SK-N-SH (cell line): ENCODE measurements around the gene EFNA3. TPM values are rescaled to one million over a fixed set of nuclear protein-coding genes. Genes with fewer than 3 reads are reported as not detected.

Experiments used
- CTCF ChIA-PET: fragments of 300-600, 350-600 bp; formaldehyde crosslinking; extraction: SDS; loops from one replicate; lab custom pipeline; 2021; lab: Yijun Ruan, JAX
- POLR2A ChIA-PET: fragments of 350-600 bp; sonication (Branson Sonifier 250); formaldehyde crosslinking; extraction: SDS; loops from one replicate; lab custom pipeline; 2020; ENCODE audit warnings: antibody characterized with exemption, inconsistent platforms; lab: Yijun Ruan, JAX
- DNase-seq: peaks from one replicate; pipeline ENCODE4 v3.0.0; 2012
- H2AFZ ChIP-seq: fragments of 200-600 bp; sonication (generic); 2 replicates; pipeline ENCODE4 v1.8.1; 2016; ENCODE audit warnings: antibody characterized with exemption, mild to moderate bottlenecking, low read depth
- H3F3A ChIP-seq: fragments of 200-600 bp; sonication (generic); replicated peaks from 2 replicates; pipeline ENCODE3; 2016; ENCODE audit warnings: antibody characterized with exemption, mild to moderate bottlenecking; ENCODE audit not compliant: insufficient read depth
- H3K27ac ChIP-seq, 2 experiments: fragments of 200-500 bp in 1 of 2; fragments of 200-600 bp in 1 of 2; sonication (Bioruptor generic) in 1 of 2; sonication (generic), shearing (Covaris generic) in 1 of 2; 2 replicates each; pipeline versions ENCODE4 v1.5.1 to v1.6.1; 2014 to 2016; ENCODE audit warnings: low read depth in 2 of 2, inconsistent platforms in 1 of 2, low read length in 1 of 2, mild to moderate bottlenecking in 1 of 2, mixed read lengths in 1 of 2
- H3K27me3 ChIP-seq: fragments of 200-600 bp; sonication (generic), shearing (Covaris generic); 2 replicates; pipeline ENCODE4 v1.6.1; 2016; ENCODE audit warnings: mixed run types; ENCODE audit not compliant: insufficient read depth
- H3K36me3 ChIP-seq, 2 experiments: fragments of 200-500 bp in 1 of 2; fragments of 200-600 bp in 1 of 2; sonication (Bioruptor generic) in 1 of 2; sonication (generic) in 1 of 2; replicated peaks in 1 of 2; 2 replicates each; pipeline versions ENCODE3 to v1.5.1; 2014 to 2016; ENCODE audit warnings: low read length in 1 of 2, mild to moderate bottlenecking in 1 of 2; ENCODE audit not compliant: insufficient read depth in 2 of 2, control insufficient read depth in 1 of 2
- H3K4me1 ChIP-seq, 2 experiments: fragments of 200-500 bp in 1 of 2; fragments of 200-600 bp in 1 of 2; sonication (Bioruptor generic) in 1 of 2; sonication (generic), shearing (Covaris generic) in 1 of 2; 2 replicates each; pipeline versions ENCODE4 v1.5.1 to v1.6.1; 2014 to 2016; ENCODE audit warnings: low read depth in 1 of 2, low read length in 1 of 2, mixed run types in 1 of 2; ENCODE audit not compliant: insufficient read depth in 2 of 2, control insufficient read depth in 1 of 2
- H3K4me2 ChIP-seq: fragments of 200-600 bp; sonication (generic), shearing (Covaris generic); 2 replicates; pipeline ENCODE4 v1.6.1; 2017; ENCODE audit warnings: mixed run types
- H3K4me3 ChIP-seq, 2 experiments: fragments of 200-500 bp in 1 of 2; fragments of 200-600 bp in 1 of 2; sonication (Bioruptor generic) in 1 of 2; sonication (generic), shearing (Covaris generic) in 1 of 2; 2 replicates each; pipeline versions ENCODE4 v1.5.1 to v1.8.1; 2014 to 2016; ENCODE audit warnings: low read depth in 2 of 2, inconsistent platforms in 1 of 2, low read length in 1 of 2, mild to moderate bottlenecking in 1 of 2, mixed read lengths in 1 of 2, moderate library complexity in 1 of 2
- H3K79me2 ChIP-seq: fragments of 200-600 bp; sonication (generic); 2 replicates; pipeline ENCODE4 v1.8.1; 2017; ENCODE audit warnings: mild to moderate bottlenecking; ENCODE audit not compliant: insufficient read depth
- H3K9ac ChIP-seq: fragments of 200-600 bp; sonication (generic); 2 replicates; pipeline ENCODE4 v1.6.1; 2017; ENCODE audit warnings: mixed run types
- H3K9me2 ChIP-seq: fragments of 200-600 bp; sonication (generic); 2 replicates; pipeline ENCODE4 v1.6.1; 2017; ENCODE audit warnings: mixed run types
- H3K9me3 ChIP-seq: fragments of 200-600 bp; sonication (generic); 2 replicates; pipeline ENCODE4 v1.6.1; 2017; ENCODE audit warnings: mixed run types, mild to moderate bottlenecking, moderate library complexity
- H4K20me1 ChIP-seq: fragments of 200-600 bp; sonication (generic); 2 replicates; pipeline ENCODE4 v1.6.1; 2017; ENCODE audit warnings: mild to moderate bottlenecking, mixed run types; ENCODE audit not compliant: insufficient read depth
- CHD2 ChIP-seq: fragments of 150-350 bp; IDR thresholded peaks from 2 replicates; pipeline ENCODE4 v1.6.1; 2018; ENCODE audit warnings: low read length; ENCODE audit not compliant: partially characterized antibody
- ELF1 ChIP-seq: IDR thresholded peaks from 2 replicates; pipeline ENCODE4 v1.4.0; 2012
- EP300 ChIP-seq, 2 experiments: IDR thresholded peaks; 2 replicates each; pipeline versions ENCODE4 v1.4.0 to v1.6.1; 2012; ENCODE audit warnings: borderline replicate concordance in 1 of 2, low read depth in 1 of 2, low read length in 1 of 2
- EZH2phosphoT487 ChIP-seq: fragments of 200-600 bp; sonication (generic); IDR thresholded peaks from 2 replicates; pipeline ENCODE4 v1.6.1; 2017; ENCODE audit warnings: low read depth, mixed run types, mild to moderate bottlenecking, antibody characterized with exemption, moderate library complexity, borderline replicate concordance
- FOXJ3 ChIP-seq: sonication (generic); formaldehyde crosslinking; IDR thresholded peaks from 2 replicates; pipeline ENCODE4 v1.5.1; 2020; ENCODE audit warnings: mild to moderate bottlenecking, missing genetic modification reagents
- FOXM1 ChIP-seq: IDR thresholded peaks from 2 replicates; pipeline ENCODE4 v1.4.0; 2012; ENCODE audit warnings: low read depth, mild to moderate bottlenecking
- GABPA ChIP-seq: IDR thresholded peaks from 2 replicates; pipeline ENCODE4 v1.4.0; 2012; ENCODE audit warnings: low read depth, mild to moderate bottlenecking
- GATA2 ChIP-seq: sonication (generic); formaldehyde crosslinking; IDR thresholded peaks from 2 replicates; pipeline ENCODE4 v1.5.0; 2020; ENCODE audit warnings: mild to moderate bottlenecking, missing genetic modification reagents
- IRF3 ChIP-seq: fragments of 150-350 bp; IDR thresholded peaks from 2 replicates; pipeline ENCODE4 v1.6.1; 2016; ENCODE audit warnings: mild to moderate bottlenecking, low read depth, low read length
- JUND ChIP-seq: IDR thresholded peaks from 2 replicates; pipeline ENCODE4 v1.4.0; 2012
- MEF2A ChIP-seq: IDR thresholded peaks from 2 replicates; pipeline ENCODE4 v1.4.0; 2012; ENCODE audit warnings: low read depth, borderline replicate concordance
- MXI1 ChIP-seq: IDR thresholded peaks from 2 replicates; pipeline ENCODE4 v1.6.1; 2012; ENCODE audit warnings: mild to moderate bottlenecking, low read depth, low read length, improper control_type of control experiment
- NFIC ChIP-seq: IDR thresholded peaks from 2 replicates; pipeline ENCODE4 v1.4.0; 2012; ENCODE audit warnings: borderline replicate concordance
- NRF1 ChIP-seq: IDR thresholded peaks from 2 replicates; pipeline ENCODE4 v1.6.1; 2012; ENCODE audit warnings: low read depth, mild to moderate bottlenecking, low read length
- PBX3 ChIP-seq: IDR thresholded peaks from 2 replicates; pipeline ENCODE4; 2012
- POLR2AphosphoS5 ChIP-seq: IDR thresholded peaks from 2 replicates; pipeline ENCODE4 v1.6.1; 2012; ENCODE audit warnings: low read depth, low read length
- RAD21 ChIP-seq: IDR thresholded peaks from 2 replicates; pipeline ENCODE4 v1.6.1; 2012; ENCODE audit warnings: mild to moderate bottlenecking, low read length
- RCOR1 ChIP-seq: fragments of 150-350 bp; IDR thresholded peaks from 2 replicates; pipeline ENCODE4 v1.6.1; 2017; ENCODE audit warnings: antibody characterized with exemption, low read length
- RFX5 ChIP-seq: IDR thresholded peaks from 2 replicates; pipeline ENCODE4 v1.6.1; 2012; ENCODE audit warnings: mild to moderate bottlenecking, improper control_type of control experiment, low read length
- RXRA ChIP-seq: IDR thresholded peaks from 2 replicates; pipeline ENCODE4 v1.4.0; 2012; ENCODE audit warnings: low read depth, mild to moderate bottlenecking, borderline replicate concordance
- SIN3A ChIP-seq: IDR thresholded peaks from 2 replicates; pipeline ENCODE4 v1.6.1; 2012; ENCODE audit warnings: low read depth, mild to moderate bottlenecking, low read length, moderate library complexity, borderline replicate concordance
- TAF1 ChIP-seq: IDR thresholded peaks from 2 replicates; pipeline ENCODE4 v1.6.1; 2012; ENCODE audit warnings: low read depth, mild to moderate bottlenecking, low read length, moderate library complexity, borderline replicate concordance
- TCF12 ChIP-seq: IDR thresholded peaks from 2 replicates; pipeline ENCODE4 v1.4.0; 2012
- TEAD4 ChIP-seq: IDR thresholded peaks from 2 replicates; pipeline ENCODE4 v1.4.0; 2012; ENCODE audit warnings: mild to moderate bottlenecking, borderline replicate concordance; ENCODE audit not compliant: insufficient read depth
- USF1 ChIP-seq: IDR thresholded peaks from 2 replicates; pipeline ENCODE4 v1.4.0; 2012; ENCODE audit warnings: low read depth, borderline replicate concordance
- USF2 ChIP-seq: fragments of 150-350 bp; IDR thresholded peaks from 2 replicates; pipeline ENCODE4 v1.6.1; 2017; ENCODE audit warnings: antibody characterized with exemption, low read length, low read depth, borderline replicate concordance
- ZBTB33 ChIP-seq: IDR thresholded peaks from 2 replicates; pipeline ENCODE4 v1.4.0; 2012; ENCODE audit warnings: low read depth, borderline replicate concordance
- WGBS: methylation state at CpG from one replicate; pipeline ENCODE4 v1.1.6; 2017; ENCODE audit warnings: low lambda C conversion rate; 5-methylcytosine and 5-hydroxymethylcytosine counted together
- polyA plus RNA-seq, 3 experiments: library from polyadenylated mRNA; depleted of rRNA; stranded (reverse); fragments of >200 nt; gene quantifications; 2 replicates each; pipeline ENCODE4 v1.2.3, GENCODE V29; 2012

The EFNA3 gene
- polyA plus RNA-seq, 1 of the 3 experiments (the other 2 are of a cell fraction), result 6.0 TPM

- Histone ChIP-seq H3K9me2 (no peaks in the 10 kb centered on the region), H3F3A (peaks cover 2% of the 10 kb centered on the region), H2AFZ (peak overlapping the region; percentile 99; the same call in 1 of the 2 replicates), H3K4me1 (peaks cover 5 to 25% of the 10 kb centered on the region in 2 experiments; a peak in 3 of 4 replicates), H3K79me2 (no peaks in the 10 kb centered on the region), H3K9ac (no peak overlapping the region), H3K36me3 (no peaks in the 10 kb centered on the region), H3K27ac (no peak overlapping the region; a peak in 1 of 4 replicates), H3K9me3 (no peaks in the 10 kb centered on the region), H3K4me3 (peak overlapping the region; percentile 77 to 79; a peak in 3 of 4 replicates), H3K4me2 (peak overlapping the region; percentile 78), H4K20me1 (no peaks in the 10 kb centered on the region), H3K27me3 (0 out of 2 replicates have a peak, but pooled peaks cover 1% of the 10 kb centered on the region)
- ChIA-PET POLR2A (interaction anchor here (2.0 kb wide), 1 partner anchor 88 kb away, joined by 4 read pairs; no protein-coding TSS in a partner anchor), CTCF (interaction anchor here (0.7 to 5.3 kb wide), 39 partner anchors 9 to 606 kb away, joined by 3 to 156 read pairs (median 5); partner anchors contain the start of genes ADAM15, EFNA4, KRTCAP2 and LENEP)
- WGBS, result 2% methylated on average over 16 of the region's 24 CpGs
- peak; percentile 88 for DNase-seq
- TF ChIP-seq TAF1 (no peak), MEF2A (no peak), USF2 (no peak), ZBTB33 (no peak), JUND (no peak), FOXM1 (no peak), CHD2 (no peak), POLR2AphosphoS5 (no peak), RAD21 (peak; percentile 23; the same call in 1 of the 2 replicates), RFX5 (no peak), ELF1 (no peak), GATA2 (CRISPR knock-in tag) (no peak), RXRA (no peak), RCOR1 (no peak), IRF3 (no peak), TEAD4 (no peak), NRF1 (no peak), GABPA (no peak), SIN3A (no peak), USF1 (no peak), EP300 (IDR thresholded peaks at IDR 0.05; ENCODE audit: borderline replicate concordance in 1 of 2, low read depth in 1 of 2, low read length in 1 of 2) (no peak), NFIC (no peak), TCF12 (no peak), PBX3 (no peak), EZH2phosphoT487 (no peak), MXI1 (0 out of 2 replicates have a peak, but pooled peaks have one; percentile 26), FOXJ3 (CRISPR knock-in tag) (no peak)
These were observed 7.6 kb downstream of the EFNA3 start for GRCh38 chr1:155086128-155086741.
